Stimulated activated CD8-positive, alpha-beta memory T cell treated with anti-CD3 and anti-CD28 coated beads, Interleukin-15, amount 100 ng/mL, for 1 hour (primary cell): ENCODE measurements around the gene ZNF180.
"Not testable (repeated sequence)": the region's sequence is repeated elsewhere in the genome, so short reads cannot be mapped to it uniquely, and the experiment has no call there.

ENCODE experiments used
- DNase-seq: peaks from one replicate; pipeline ENCODE4 v3.0.0-alpha.2; 2020; ENCODE audit warnings: low read depth

The ZNF180 gene

GRCh38 chr19:44498988-44499387 lies 1.3 kb downstream of the ZNF180 start:
- DNase-seq = no peak

- DNase-seq = no peak
These were observed 3.6 kb downstream of the ZNF180 start for GRCh38 chr19:44496711-44497110.

GRCh38 chr19:44476559-44477408 lies 23.5 kb downstream of the ZNF180 start:
- no peak for DNase-seq

- DNase-seq = not testable (repeated sequence)
These were observed 31.6 kb downstream of the ZNF180 start for GRCh38 chr19:44468730-44469129.

GRCh38 chr19:44462600-44463286 lies 37.6 kb downstream of the ZNF180 start:
- not testable (repeated sequence) for DNase-seq

GRCh38 chr19:44456016-44456415 lies 44.3 kb downstream of the ZNF180 start:
- DNase-seq = not testable (repeated sequence)

- no peak for DNase-seq
These were observed 45.2 kb downstream of the ZNF180 start for GRCh38 chr19:44455100-44455499.

GRCh38 chr19:44452367-44452766 lies 48.0 kb downstream of the ZNF180 start:
- DNase-seq = no peak

GRCh38 chr19:44451687-44452086 lies 48.6 kb downstream of the ZNF180 start:
- no peak for DNase-seq

GRCh38 chr19:44447916-44448674 lies 52.2 kb downstream of the ZNF180 start, which contains the start of gene ZNF229:
ZNF229 (minus strand) TSS chr19:44448472; CDS start chr19:44442847, 5,625 bp downstream.
- DNase-seq = peak; percentile 37

GRCh38 chr19:44438441-44438840 lies 61.9 kb downstream of the ZNF180 start:
- no peak for DNase-seq

- DNase-seq = no peak
These were observed 64.9 kb downstream of the ZNF180 start for GRCh38 chr19:44435441-44435840.

- DNase-seq = no peak
These were observed 69.4 kb downstream of the ZNF180 start for GRCh38 chr19:44430956-44431355.
